GM19395 (cell line): Measurements from ENCODE around the gene IZUMO3.
"Not testable (repeated sequence)": the region's sequence is repeated elsewhere in the genome, so short reads cannot be mapped to it uniquely, and the experiment has no call there.

Source experiments
- ATAC-seq: cut with Tn5 transposase; IDR thresholded peaks from one replicate; pipeline ENCODE4 v1.9.1; 2021; ENCODE audit warnings: mild to moderate bottlenecking, moderate library complexity; ENCODE audit not compliant: unreplicated experiment

Gene IZUMO3, protein sequence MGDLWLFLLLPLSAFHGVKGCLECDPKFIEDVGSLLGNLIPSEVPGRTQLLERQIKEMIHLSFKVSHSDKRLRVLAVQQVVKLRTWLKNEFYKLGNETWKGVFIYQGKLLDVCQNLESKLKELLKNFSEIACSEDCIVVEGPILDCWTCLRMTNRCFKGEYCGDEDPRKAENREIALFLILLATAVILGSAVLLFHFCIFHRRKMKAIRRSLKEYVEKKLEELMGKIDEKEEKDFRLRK

DNA sequence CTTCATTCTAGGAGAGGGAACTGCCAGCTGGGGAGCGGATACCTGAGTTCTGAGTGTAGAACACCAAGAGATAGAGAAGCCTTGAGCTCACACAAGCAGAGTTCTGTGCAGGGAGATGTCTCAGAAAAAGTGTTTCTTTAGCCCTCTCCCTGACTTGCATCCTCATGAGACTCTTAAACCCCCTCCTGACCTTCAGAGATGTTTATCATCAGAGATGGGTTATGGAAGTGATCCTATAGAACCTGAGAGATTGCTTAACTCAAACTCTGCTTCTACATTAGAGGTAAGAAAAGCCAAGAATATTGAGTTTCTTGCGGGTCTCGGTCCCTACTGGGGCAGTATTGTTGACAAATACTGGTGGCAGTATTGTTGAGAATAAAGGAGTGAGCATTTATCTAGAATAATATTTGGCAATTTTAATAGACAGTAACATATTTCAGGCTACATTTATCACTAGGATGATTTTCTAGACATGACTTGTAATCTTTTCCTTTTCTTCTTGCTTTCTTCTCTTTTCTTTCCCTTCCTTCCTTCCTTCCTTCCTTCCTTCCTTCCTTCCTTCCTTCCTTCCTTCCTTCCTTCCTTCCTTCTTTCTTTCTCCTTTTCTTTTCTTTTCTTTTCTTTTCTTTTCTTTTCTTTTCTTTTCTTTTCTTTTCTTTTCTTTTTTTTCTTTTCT, at the start of gene IZUMO3:
TSS of gene IZUMO3 (minus strand) at position 51 of the 676 bp plus-strand sequence. CDS start 248 bp downstream, outside the sequence.
- no peak for ATAC-seq

DNA sequence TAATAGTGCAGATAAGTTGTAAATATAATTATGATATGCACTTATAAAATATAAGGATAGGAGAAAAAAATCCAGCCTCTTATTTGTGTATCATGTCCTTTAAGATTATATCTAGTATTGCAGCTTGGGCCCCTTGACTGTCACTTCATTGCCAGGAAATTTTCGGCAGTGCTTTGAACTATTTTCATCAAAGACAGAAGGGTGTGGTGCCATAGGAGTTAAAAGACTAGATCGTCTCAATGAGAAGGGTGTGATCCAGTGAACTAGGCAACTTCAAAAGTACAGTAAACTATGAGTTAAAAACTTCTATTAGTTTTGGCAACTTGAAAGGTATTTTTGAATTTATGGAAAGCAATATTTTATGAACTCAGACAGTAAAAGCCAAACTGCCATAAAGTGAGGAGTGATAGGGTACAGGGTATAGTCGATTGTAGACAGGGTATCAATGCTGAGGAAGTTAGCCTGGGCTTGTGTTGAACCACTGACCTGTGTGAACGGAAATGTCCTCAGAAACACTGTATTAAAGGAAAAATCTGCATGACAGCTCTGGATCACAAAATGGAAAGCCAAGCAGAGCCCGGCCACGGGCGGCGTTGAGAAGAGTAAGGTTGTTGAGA, 48.6 kb upstream of the IZUMO3 start:
- ATAC-seq: no peak

DNA sequence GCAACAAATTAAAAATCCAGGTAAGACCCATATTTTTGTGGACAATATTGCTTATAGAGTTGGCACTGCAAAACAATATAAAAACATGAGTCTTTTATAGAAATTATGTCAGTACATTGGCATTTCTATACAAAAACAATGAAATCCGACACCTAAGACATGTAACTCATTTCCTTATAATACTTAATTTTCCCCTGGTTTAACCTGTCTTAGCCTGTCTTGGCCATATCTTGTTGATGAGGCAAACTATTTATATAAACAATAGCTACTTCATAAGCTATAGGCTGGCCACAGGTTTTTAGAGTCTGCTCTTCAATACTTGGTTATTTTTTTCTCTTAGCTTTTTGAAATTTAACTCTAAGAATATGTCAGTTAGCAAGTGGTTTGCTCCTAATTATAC, 44.7 kb upstream of the IZUMO3 start:
- no peak for ATAC-seq

GRCh38 chr9:24587883-24588282, 42.2 kb upstream of the IZUMO3 start:
- ATAC-seq: no peak

- ATAC-seq: no peak
Measured at GRCh38 chr9:24582146-24583126, 36.7 kb upstream of the IZUMO3 start.

DNA sequence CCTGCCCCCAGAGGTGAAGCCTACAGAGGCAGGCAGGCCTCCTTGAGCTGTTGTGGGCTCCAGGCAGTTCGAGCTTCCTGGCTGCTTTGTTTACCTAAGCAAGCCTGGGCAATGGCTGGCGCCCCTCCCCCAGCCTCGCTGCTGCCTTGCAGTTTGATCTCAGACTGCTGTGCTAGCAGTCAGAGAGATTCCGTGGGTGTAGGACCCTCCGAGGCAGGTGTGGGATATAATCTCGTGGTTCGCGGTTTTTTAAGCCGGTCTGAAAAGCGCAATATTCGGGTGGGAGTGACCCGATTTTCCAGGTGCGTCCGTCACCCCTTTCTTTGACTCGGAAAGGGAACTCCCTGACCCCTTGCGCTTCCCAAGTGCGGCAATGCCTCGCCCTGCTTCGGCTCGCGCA, 34.3 kb upstream of the IZUMO3 start:
- not testable (repeated sequence) for ATAC-seq

GRCh38 chr9:24572406-24572805, 26.7 kb upstream of the IZUMO3 start:
- no peak for ATAC-seq

GRCh38 chr9:24561957-24562356, 16.3 kb upstream of the IZUMO3 start:
- ATAC-seq: no peak

- no peak for ATAC-seq
Measured at GRCh38 chr9:24553183-24553552, 7.5 kb upstream of the IZUMO3 start.

- no peak for ATAC-seq
Measured at GRCh38 chr9:24552526-24553182, 7.0 kb upstream of the IZUMO3 start.

DNA sequence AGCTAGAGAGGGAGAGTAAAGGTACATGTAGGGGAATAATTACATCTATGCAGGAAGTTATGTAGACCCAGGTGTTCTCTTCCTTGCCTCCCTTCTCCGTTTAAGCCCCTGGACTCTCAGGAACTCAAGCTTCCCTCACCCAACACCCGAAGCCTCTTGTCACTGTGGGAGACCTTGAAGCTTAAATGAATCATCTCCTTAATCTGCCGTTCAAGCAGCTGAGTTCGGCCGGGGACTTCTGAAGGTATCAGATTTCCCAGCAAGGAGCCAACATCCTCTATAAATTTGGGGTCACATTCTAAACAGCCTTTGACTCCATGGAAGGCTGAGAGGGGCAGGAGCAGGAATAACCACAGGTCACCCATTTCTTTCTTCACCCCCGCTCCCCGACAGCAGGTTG, 412 bp downstream of the IZUMO3 start:
- no peak for ATAC-seq

DNA sequence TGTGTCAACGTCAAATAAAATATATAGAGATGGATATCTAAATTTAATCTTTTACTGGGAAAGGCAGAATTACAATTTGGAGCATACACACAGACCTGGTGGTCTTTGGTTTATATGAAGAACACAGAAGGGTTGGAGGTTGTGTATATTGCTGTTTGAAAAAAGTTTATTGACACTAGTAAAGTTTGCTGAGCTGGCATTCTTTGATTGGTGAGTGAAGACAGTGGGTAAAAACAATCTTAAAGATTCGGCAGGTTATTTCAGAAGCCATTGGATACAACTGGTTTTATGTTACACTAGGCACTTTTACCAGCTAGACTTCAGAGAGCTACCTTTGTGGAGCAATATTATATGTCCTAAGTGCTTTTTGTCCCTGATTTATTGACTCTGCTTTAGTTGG, 27.2 kb downstream of the IZUMO3 start:
- ATAC-seq: no peak

GRCh38 chr9:24516463-24516862, 29.2 kb downstream of the IZUMO3 start:
- no peak for ATAC-seq

DNA sequence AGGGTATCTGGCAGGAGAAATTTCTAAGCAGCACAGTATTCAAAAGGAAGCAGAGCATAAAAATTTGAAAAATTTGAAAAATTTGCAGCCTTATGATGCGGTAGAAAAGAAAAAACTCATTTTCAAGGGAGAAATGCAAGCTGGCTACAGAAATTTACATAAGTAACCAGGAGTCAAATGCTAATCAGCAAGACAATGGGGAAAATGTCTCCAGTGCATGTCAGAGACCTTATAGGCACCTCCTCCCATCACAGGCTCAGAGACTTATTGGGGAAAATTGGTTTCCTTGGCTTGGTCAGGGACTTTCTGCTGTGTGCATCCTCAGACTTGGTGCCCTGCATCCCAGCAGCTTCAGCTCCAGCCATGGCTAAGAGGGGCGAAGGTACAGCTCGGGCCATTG, 35.8 kb downstream of the IZUMO3 start:
- no peak for ATAC-seq

DNA sequence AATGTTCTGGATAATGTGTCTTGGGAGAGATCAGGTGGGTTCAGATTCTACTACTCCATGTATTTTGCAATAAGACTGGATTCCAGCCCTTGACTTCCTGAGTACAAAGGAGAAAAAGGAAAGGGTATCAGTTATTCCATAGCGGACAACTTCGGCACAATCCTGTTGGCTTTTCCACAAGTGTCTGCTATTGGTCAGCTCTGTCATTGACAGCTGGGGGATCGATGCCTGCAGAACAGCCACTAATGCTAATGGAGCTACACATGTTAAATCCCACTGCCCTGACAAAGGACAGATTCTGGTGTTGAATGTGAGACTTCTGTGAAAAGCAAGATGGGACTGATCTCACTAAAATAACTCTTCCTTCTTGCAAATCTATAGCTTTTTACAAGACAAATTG, 41.2 kb downstream of the IZUMO3 start:
- ATAC-seq: no peak

DNA sequence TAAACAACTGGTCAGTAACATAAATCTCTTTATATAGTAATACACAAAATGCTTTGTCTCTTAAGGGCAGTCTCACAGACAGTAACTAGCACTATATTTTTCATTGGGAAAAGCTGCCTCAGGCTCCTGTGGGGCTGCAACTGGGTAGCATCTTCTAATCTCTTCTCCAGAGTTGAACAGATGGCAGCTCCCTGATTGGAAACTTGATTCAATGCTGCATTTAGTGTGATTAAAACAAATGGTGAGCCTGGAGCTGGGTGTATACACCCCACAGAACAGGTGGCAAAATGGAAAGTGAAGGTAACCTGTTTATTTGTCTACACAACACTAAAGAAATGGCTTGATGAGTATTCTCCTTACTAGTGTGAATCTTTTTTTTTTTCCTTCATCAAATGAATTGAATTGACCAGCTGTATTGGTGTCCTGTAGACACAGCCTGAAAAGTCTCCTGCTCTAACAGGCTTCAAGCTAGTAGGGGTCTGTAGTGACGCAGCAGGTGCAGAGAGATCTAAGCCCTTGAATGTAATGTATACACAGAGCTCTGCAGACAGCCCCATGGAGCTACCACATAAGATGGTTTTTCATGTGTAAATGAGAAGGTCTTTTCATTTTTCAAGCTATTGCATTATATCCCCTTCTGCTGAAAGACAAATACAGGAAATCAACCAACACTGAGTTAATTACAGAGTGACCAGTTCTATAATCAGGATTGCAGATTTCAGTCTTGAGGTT, 43.3 kb downstream of the IZUMO3 start:
- ATAC-seq: no peak

- ATAC-seq: no peak
Measured at GRCh38 chr9:24500761-24501160, 44.9 kb downstream of the IZUMO3 start.

DNA sequence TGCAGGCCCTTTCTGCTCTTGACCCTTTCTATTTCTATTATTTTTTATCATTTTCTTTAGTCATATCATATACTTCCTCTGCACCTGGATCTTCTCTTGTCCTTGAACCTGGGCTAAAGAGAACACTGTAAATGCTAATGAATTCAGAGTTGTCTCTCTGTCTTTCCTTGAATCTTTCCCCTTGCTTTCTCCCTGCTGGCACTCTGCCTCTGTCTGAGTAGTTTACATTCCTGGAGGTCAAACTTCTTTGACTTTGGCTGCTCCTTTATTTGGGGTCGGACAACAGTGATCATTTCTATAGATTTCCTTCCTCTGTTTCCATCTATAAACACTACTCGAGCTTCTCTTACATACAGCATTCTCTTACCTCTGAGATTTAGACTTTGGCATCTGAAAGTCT, 47.1 kb downstream of the IZUMO3 start:
- no peak for ATAC-seq

GRCh38 chr9:24497671-24498070, 48.0 kb downstream of the IZUMO3 start:
- no peak for ATAC-seq
